Measurements from ENCODE around the gene SMYD4. TPM values are rescaled to one million over a fixed set of nuclear protein-coding genes. Genes with fewer than 3 reads are reported as not detected.

Gene SMYD4
- total and polyA plus RNA-seq, 2 donors (not counting 1 experiment from before 2014, with no cell fraction given), result 11.9 to 37.5 TPM

Other genes starting within 250 kb of the SMYD4 start
- gene SLC43A2, start 201.1 kb downstream of the SMYD4 start, total RNA-seq, result 204 and 222 TPM in 2 replicates
- 26.2 and 34.1 TPM in 2 replicates for gene SLC43A2, start 201.1 kb downstream of the SMYD4 start, polyA plus RNA-seq
- gene SCARF1, start 184.2 kb downstream of the SMYD4 start, total RNA-seq, result 3.4 and 3.7 TPM in 2 replicates
- gene SCARF1, start 184.2 kb downstream of the SMYD4 start, polyA plus RNA-seq, result 0.54 and 0.74 TPM in 2 replicates
- 7.0 and 9.4 TPM in 2 replicates for gene RILP, start 180.0 kb downstream of the SMYD4 start, total RNA-seq
- gene RILP, start 180.0 kb downstream of the SMYD4 start, polyA plus RNA-seq, result 1.1 and 2.0 TPM in 2 replicates
- gene PRPF8, start 145.0 kb downstream of the SMYD4 start, total RNA-seq, result 418 and 423 TPM in 2 replicates
- gene PRPF8, start 145.0 kb downstream of the SMYD4 start, polyA plus RNA-seq, result 174 and 177 TPM in 2 replicates
- gene TLCD2, start 119.5 kb downstream of the SMYD4 start, total RNA-seq, result not detected in 2 replicates
- gene TLCD2, start 119.5 kb downstream of the SMYD4 start, polyA plus RNA-seq, result 0.03 and 0.10 TPM in 2 replicates
- 102 and 105 TPM in 2 replicates for gene WDR81, start 105.2 kb downstream of the SMYD4 start, total RNA-seq
- gene WDR81, start 105.2 kb downstream of the SMYD4 start, polyA plus RNA-seq, result 48.8 and 52.7 TPM in 2 replicates
- 2.6 and 3.9 TPM in 2 replicates for gene SERPINF2, start 87.0 kb downstream of the SMYD4 start, total RNA-seq
- 0.61 and 0.97 TPM in 2 replicates for gene SERPINF2, start 87.0 kb downstream of the SMYD4 start, polyA plus RNA-seq
- gene SERPINF1, start 67.8 kb downstream of the SMYD4 start, total RNA-seq, result 28.7 and 35.5 TPM in 2 replicates
- gene SERPINF1, start 67.8 kb downstream of the SMYD4 start, polyA plus RNA-seq, result 6.7 and 11.2 TPM in 2 replicates
- 74.2 and 94.5 TPM in 2 replicates for gene RPA1, start 103 bp upstream of the SMYD4 start, total RNA-seq
- gene RPA1, start 103 bp upstream of the SMYD4 start, polyA plus RNA-seq, result 25.7 and 27.0 TPM in 2 replicates
- 0.07 and 0.10 TPM in 2 replicates for gene RTN4RL1, start 195.4 kb upstream of the SMYD4 start, total RNA-seq
- 0.03 TPM in 1 of 2 replicates, not detected in the other for gene RTN4RL1, start 195.4 kb upstream of the SMYD4 start, polyA plus RNA-seq
- gene DPH1, start 200.3 kb upstream of the SMYD4 start, total RNA-seq, result 76.6 and 83.6 TPM in 2 replicates
- gene DPH1, start 200.3 kb upstream of the SMYD4 start, polyA plus RNA-seq, result 90.9 and 105 TPM in 2 replicates
- 22.4 and 23.2 TPM in 2 replicates for gene OVCA2, start 212.1 kb upstream of the SMYD4 start, total RNA-seq
- 27.4 and 43.9 TPM in 2 replicates for gene OVCA2, start 212.1 kb upstream of the SMYD4 start, polyA plus RNA-seq
- gene HIC1, start 225.2 kb upstream of the SMYD4 start, total RNA-seq, result 1.5 and 1.9 TPM in 2 replicates
- 0.46 and 1.5 TPM in 2 replicates for gene HIC1, start 225.2 kb upstream of the SMYD4 start, polyA plus RNA-seq

All from B cell (primary cell).